GM23338 (cell line): ENCODE results near the gene CRX.
"Not testable (repeated sequence)": the region's sequence is repeated elsewhere in the genome, so short reads cannot be mapped to it uniquely, and the experiment has no call there.

Experiments used
- CREB1 ChIP-seq: fragments of 250-450 bp; sonication (Bioruptor Pico); IDR thresholded peaks from 2 replicates; pipeline ENCODE4 v1.5.0; 2020; ENCODE audit warnings: low read depth, mild to moderate bottlenecking, moderate library complexity
- CTCF ChIP-seq, 2 experiments: fragments of 200-600 bp in 1 of 2; sonication (generic) in 1 of 2; conservative IDR thresholded peaks; 2 replicates each; pipeline versions ENCODE4 v1.5.1 to v1.6.1; 2016 to 2017; ENCODE audit warnings: antibody characterized with exemption in 2 of 2, low read depth in 2 of 2, mild to moderate bottlenecking in 2 of 2, moderate library complexity in 1 of 2
- EZH2 ChIP-seq: fragments of 200-600 bp; sonication (generic); IDR thresholded peaks from one replicate; pipeline ENCODE4 v1.8.0; 2017; ENCODE audit warnings: antibody characterized with exemption, mild to moderate bottlenecking, low read depth; ENCODE audit not compliant: unreplicated experiment
- EZH2phosphoT487 ChIP-seq: fragments of 200-600 bp; sonication (generic); IDR thresholded peaks from one replicate; pipeline ENCODE4 v1.8.1; 2018; ENCODE audit warnings: antibody characterized with exemption; ENCODE audit not compliant: unreplicated experiment
- JUNB ChIP-seq: IDR thresholded peaks from one replicate; pipeline ENCODE4 v1.6.1; 2016; ENCODE audit warnings: antibody characterized with exemption; ENCODE audit not compliant: unreplicated experiment
- POLR2AphosphoS5 ChIP-seq: IDR thresholded peaks from 2 replicates; pipeline ENCODE4 v1.6.1; 2016; ENCODE audit warnings: antibody characterized with exemption, low read depth
- REST ChIP-seq: IDR thresholded peaks from one replicate; pipeline ENCODE4 v1.6.1; 2018; ENCODE audit warnings: antibody characterized with exemption; ENCODE audit not compliant: unreplicated experiment
- STAT1 ChIP-seq: IDR thresholded peaks from one replicate; pipeline ENCODE4 v1.6.1; 2016; ENCODE audit warnings: antibody characterized with exemption; ENCODE audit not compliant: unreplicated experiment
- ZNF331 ChIP-seq: fragments of 250-450 bp; sonication (Bioruptor Pico); IDR thresholded peaks from 2 replicates; pipeline ENCODE4 v1.5.0; 2020; ENCODE audit warnings: low read depth, mild to moderate bottlenecking, moderate library complexity

GRCh38 chr19:47818221-47818620 is 3.5 kb upstream of the CRX start:
- not testable (repeated sequence) for TF ChIP-seq CTCF (conservative IDR thresholded peaks at IDR 0.05; ENCODE audit: low read depth in 2 of 2); REST; CREB1; ZNF331; EZH2phosphoT487; JUNB; POLR2AphosphoS5; EZH2; STAT1
